GM12878 (cell line): ENCODE measurements around the gene UPP2. TPM values are rescaled to one million over a fixed set of nuclear protein-coding genes. Genes with fewer than 3 reads are reported as not detected.

Source experiments
- ATAC-seq: fragments of 200-7000 bp; cut with Tn5 transposase; 3 replicates; pipeline ENCODE4 v1.9.1; 2020; ENCODE audit warnings: mild to moderate bottlenecking, moderate library complexity
- BruUV-seq: library from RNA; stranded (reverse); fragments of 400-500 nt; replicated peaks from 2 replicates; lab custom pipeline; 2021; lab: Mats Ljungman, UMichigan
- CTCF ChIA-PET: fragments of 300-600 bp; sonication (Branson Sonifier 250); formaldehyde crosslinking; extraction: SDS; loops from one replicate; lab custom pipeline; 2021; ENCODE audit warnings: inconsistent platforms; lab: Yijun Ruan, JAX
- POLR2A ChIA-PET: fragments of 350-600 bp; formaldehyde crosslinking; extraction: SDS; loops from one replicate; lab custom pipeline; 2021; ENCODE audit warnings: inconsistent platforms; lab: Charles Lee
- RAD21 ChIA-PET: fragments of 300-600 bp; sonication (Branson Sonifier 250); formaldehyde crosslinking; loops from one replicate; lab custom pipeline; 2023; ENCODE audit warnings: antibody characterized with exemption; ENCODE audit not compliant: unreplicated experiment; lab: Charles Lee
- SMC1A ChIA-PET: fragments of 300-600 bp; sonication (Branson Sonifier 250); formaldehyde crosslinking; loops from one replicate; lab custom pipeline; 2023; ENCODE audit not compliant: unreplicated experiment, uncharacterized antibody; lab: Charles Lee
- DNase-seq: peaks from one replicate; pipeline ENCODE4 v3.0.0-alpha.2; 2011; ENCODE audit warnings: low read depth, low spot score
- FAIRE-seq: peaks from 3 replicates; lab custom pipeline; 2011; peaks lifted over from hg19 to GRCh38; lab: Jason Lieb, UNC
- H2AFZ ChIP-seq: 2 replicates; pipeline ENCODE4 v1.6.0; 2011; ENCODE audit warnings: low read depth, low read length, control low read depth; ENCODE audit not compliant: control insufficient read depth
- H3K27ac ChIP-seq: 2 replicates; pipeline ENCODE4 v1.5.1; 2011; ENCODE audit warnings: control low read depth; ENCODE audit not compliant: control insufficient read depth, insufficient read depth
- H3K27me3 ChIP-seq, 2 experiments: replicated peaks in 1 of 2; 2 replicates each; pipeline versions ENCODE4 v1.6.0 to v1.6.1; 2011; ENCODE audit warnings: low read length in 1 of 2; ENCODE audit not compliant: control insufficient read depth in 2 of 2, insufficient read depth in 2 of 2
- H3K36me3 ChIP-seq, 2 experiments: 2 replicates each; pipeline ENCODE4 v1.5.1; 2011; ENCODE audit warnings: low read length in 1 of 2; ENCODE audit not compliant: control insufficient read depth in 2 of 2, insufficient read depth in 2 of 2
- H3K4me1 ChIP-seq: 2 replicates; pipeline ENCODE4 v1.6.1; 2011; ENCODE audit warnings: mild to moderate bottlenecking, low read length, moderate library complexity, mixed read lengths; ENCODE audit not compliant: control insufficient read depth, insufficient read depth
- H3K4me2 ChIP-seq: 2 replicates; pipeline ENCODE4 v1.6.0; 2011; ENCODE audit warnings: control low read depth; ENCODE audit not compliant: control insufficient read depth, insufficient read depth
- H3K4me3 ChIP-seq: fragments of 200-600 bp; sonication (generic); 2 replicates; pipeline ENCODE4 v1.5.1; 2016
- H3K79me2 ChIP-seq: 2 replicates; pipeline ENCODE4 v1.6.0; 2011; ENCODE audit warnings: low read length; ENCODE audit not compliant: control insufficient read depth, insufficient read depth
- H3K9ac ChIP-seq: 2 replicates; pipeline ENCODE4 v1.8.0; 2011; ENCODE audit warnings: low read length, control low read depth, mixed read lengths; ENCODE audit not compliant: control insufficient read depth, insufficient read depth
- H3K9me3 ChIP-seq: replicated peaks from 3 replicates; pipeline ENCODE4 v1.5.1; 2011; ENCODE audit warnings: mild to moderate bottlenecking, low read length; ENCODE audit not compliant: control insufficient read depth, insufficient read depth
- H4K20me1 ChIP-seq: 2 replicates; pipeline ENCODE4 v1.6.0; 2011; ENCODE audit not compliant: control insufficient read depth, insufficient read depth
- BCL11A ChIP-seq: IDR thresholded peaks from 2 replicates; pipeline ENCODE4 v1.6.1; 2011; ENCODE audit warnings: low read depth, low read length
- JUND ChIP-seq: IDR thresholded peaks from 2 replicates; pipeline ENCODE4 v1.6.1; 2012; ENCODE audit warnings: low read depth, mild to moderate bottlenecking, low read length, improper control_type of control experiment, moderate library complexity
- NR2C2 ChIP-seq: IDR thresholded peaks from 2 replicates; pipeline ENCODE4 v1.6.1; 2011; ENCODE audit warnings: borderline replicate concordance, low read depth; ENCODE audit not compliant: control insufficient read depth, insufficient read length
- NR2F1 ChIP-seq: fragments of 450-650 bp; conservative IDR thresholded peaks from 2 replicates; pipeline ENCODE4 v1.6.1; 2017; ENCODE audit warnings: mild to moderate bottlenecking
- PAX5 ChIP-seq: IDR thresholded peaks from 2 replicates; pipeline ENCODE4 v1.6.1; 2011; ENCODE audit warnings: low read depth, low read length, borderline replicate concordance
- SRF ChIP-seq, 2 experiments: IDR thresholded peaks; 2 replicates each; pipeline ENCODE4 v1.6.1; 2011; ENCODE audit warnings: low read depth in 2 of 2, low read length in 2 of 2, mild to moderate bottlenecking in 1 of 2, moderate library complexity in 1 of 2
- SUZ12 ChIP-seq: fragments of 200-600 bp; sonication (generic); IDR thresholded peaks from one replicate; pipeline ENCODE4 v1.6.1; 2018; ENCODE audit warnings: antibody characterized with exemption, mild to moderate bottlenecking; ENCODE audit not compliant: unreplicated experiment
- TAF1 ChIP-seq: IDR thresholded peaks from 2 replicates; pipeline ENCODE4 v1.6.1; 2011; ENCODE audit warnings: mild to moderate bottlenecking, low read depth, low read length, borderline replicate concordance
- TCF7 ChIP-seq: IDR thresholded peaks from 2 replicates; pipeline ENCODE4 v1.6.1; 2014; ENCODE audit warnings: antibody characterized with exemption, borderline replicate concordance
- YBX1 ChIP-seq: fragments of 450-650 bp; IDR thresholded peaks from 2 replicates; pipeline ENCODE4 v1.6.1; 2016; ENCODE audit warnings: antibody characterized with exemption
- ZNF384 ChIP-seq: IDR thresholded peaks from 2 replicates; pipeline ENCODE4 v1.6.1; 2012; ENCODE audit warnings: low read depth, mild to moderate bottlenecking, low read length, improper control_type of control experiment, borderline replicate concordance
- WGBS: methylation state at CpG from one replicate; pipeline ENCODE4 v1.1.6; 2016; ENCODE audit warnings: low lambda C conversion rate; ENCODE audit not compliant: insufficient replicate concordance, insufficient coverage; ENCODE audit errors: missing lambda C conversion rate; 5-methylcytosine and 5-hydroxymethylcytosine counted together
- in situ Hi-C: fragments of 300-500 bp; cut with MboI; formaldehyde crosslinking; loops from 9 replicates; pipeline ENCODE4 v1.14.3; 2018; ENCODE audit warnings: mixed read lengths
- intact Hi-C: fragments of 100-400 bp; cut with micrococcal nuclease; formaldehyde crosslinking; loops from one replicate; pipeline ENCODE4 v1.14.2; 2022; ENCODE audit not compliant: unreplicated experiment
- polyA plus RNA-seq, 11 experiments: library from polyadenylated mRNA; depleted of rRNA in 4 of 11; unstranded in 6 of 11; stranded (reverse) in 5 of 11; fragments of >200 nt; fragmentation: Nextera tagmentation in 4 of 11; fragmentation: Illumina TruSeq in 1 of 11; extraction: Ambion mirVana in 4 of 11; extraction: Trizol in 1 of 11; gene quantifications; 1 replicate in 1 of 11; 2 replicates in 10 of 11; pipeline versions ENCODE4 v1.2.1 to v1.2.3, GENCODE V29; 2011 to 2016; ENCODE audit warnings: inconsistent platforms in 2 of 11, missing spikeins in 2 of 11, low read depth in 1 of 11
- total RNA-seq, 4 experiments: library from RNA; depleted of rRNA in 3 of 4; stranded (reverse); fragments of >200 nt in 3 of 4; fragmentation: Illumina TruSeq in 1 of 4; extraction: Trizol in 1 of 4; gene quantifications; 2 replicates each; pipeline versions ENCODE4 v1.2.1 to v1.2.3, GENCODE V29; 2013 to 2021
- TF ChIP-seq, protein P1 (sequence below): fragments of 450-650 bp; IDR thresholded peaks from 2 replicates; pipeline ENCODE4 v1.6.1; 2018; ENCODE audit warnings: mild to moderate bottlenecking, low read depth, moderate library complexity; ENCODE audit not compliant: partially characterized antibody
- TF ChIP-seq, protein P2 (sequence below): IDR thresholded peaks from 2 replicates; pipeline ENCODE4 v1.6.1; 2011; ENCODE audit warnings: low read depth, mild to moderate bottlenecking, low read length, moderate library complexity, borderline replicate concordance; ENCODE audit errors: extremely low read depth
- TF ChIP-seq, protein P3 (sequence below): IDR thresholded peaks from 2 replicates; pipeline ENCODE4 v1.6.1; 2011; ENCODE audit warnings: low read depth, low read length, improper control_type of control experiment, borderline replicate concordance
- TF ChIP-seq, protein P4 (sequence below): fragments of 450-650 bp; IDR thresholded peaks from 2 replicates; pipeline ENCODE4 v1.6.1; 2017; ENCODE audit warnings: mild to moderate bottlenecking
- TF ChIP-seq, protein P5 (sequence below): IDR thresholded peaks from 2 replicates; pipeline ENCODE4 v1.6.1; 2012; ENCODE audit warnings: low read length, inconsistent platforms

Gene UPP2
- total and polyA plus RNA-seq, 10 of the 15 experiments (the other 5 are each of a cell fraction or from before 2014, with no cell fraction given): not detected

DNA sequence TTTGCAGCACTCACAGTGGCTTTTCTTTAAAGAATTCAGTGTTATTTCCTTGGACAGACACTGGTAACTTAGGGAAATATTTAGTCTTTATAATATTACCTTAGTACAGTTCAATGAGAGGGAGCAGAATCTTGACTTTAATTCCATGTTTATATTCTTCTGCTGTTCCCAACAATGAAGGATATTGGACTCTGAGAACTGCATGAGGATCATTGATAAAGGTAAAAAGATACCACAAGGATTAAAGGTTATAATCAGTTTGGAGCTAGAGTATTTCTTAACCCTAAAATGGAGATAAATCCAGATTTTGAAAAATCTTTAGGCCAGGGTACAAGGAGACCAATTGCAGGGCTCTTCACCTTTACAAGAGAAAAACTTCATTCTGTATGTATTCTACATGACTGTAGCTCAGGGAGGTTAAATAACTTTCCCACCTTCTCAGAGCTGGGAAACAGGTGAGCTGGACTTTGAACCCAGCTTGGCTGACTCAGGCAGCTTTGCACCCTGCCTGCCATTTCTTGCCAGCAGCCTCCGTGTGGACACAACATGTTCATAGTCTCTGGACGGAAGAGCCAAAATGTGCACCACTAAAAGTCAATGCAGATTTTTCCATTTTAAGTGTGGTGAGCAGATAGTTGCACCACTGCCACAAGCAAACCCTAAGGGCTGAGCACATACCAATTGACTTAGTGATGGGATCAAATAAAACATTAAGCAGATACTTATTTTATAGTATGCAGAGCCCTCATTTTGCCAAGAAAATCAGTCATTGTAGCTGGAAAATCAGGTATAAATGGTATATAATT lies 26.7 kb downstream of the UPP2 start:
- H3K9ac ChIP-seq: no peak overlapping the region
- H3K36me3 ChIP-seq: no peaks in the 10 kb centered on the region
- FAIRE-seq (no peak), DNase-seq (no peak), ATAC-seq (no peak)
- RAD21 ChIA-PET: no interaction called here
- in situ Hi-C loops: no loop called here
- H3K9me3 ChIP-seq: no peaks in the 10 kb centered on the region
- H3K4me3 ChIP-seq: no peak overlapping the region
- no peak overlapping the region for H3K27ac ChIP-seq
- no peaks in the 10 kb centered on the region for H3K79me2 ChIP-seq
- POLR2A ChIA-PET: no interaction called here
- WGBS: 11% methylated on average over 2 of the region's 2 CpGs
- no peaks in the 10 kb centered on the region for H3K27me3 ChIP-seq
- intact Hi-C loops: no loop called here
- no peaks in the 10 kb centered on the region for H4K20me1 ChIP-seq
- CTCF ChIA-PET: no interaction called here
- SMC1A ChIA-PET: no interaction called here
- no peak overlapping the region for H2AFZ ChIP-seq
- no peaks in the 10 kb centered on the region for H3K4me1 ChIP-seq
- BruUV-seq: no TSS peak
- no peak overlapping the region for H3K4me2 ChIP-seq
- TF ChIP-seq, protein P1, sequence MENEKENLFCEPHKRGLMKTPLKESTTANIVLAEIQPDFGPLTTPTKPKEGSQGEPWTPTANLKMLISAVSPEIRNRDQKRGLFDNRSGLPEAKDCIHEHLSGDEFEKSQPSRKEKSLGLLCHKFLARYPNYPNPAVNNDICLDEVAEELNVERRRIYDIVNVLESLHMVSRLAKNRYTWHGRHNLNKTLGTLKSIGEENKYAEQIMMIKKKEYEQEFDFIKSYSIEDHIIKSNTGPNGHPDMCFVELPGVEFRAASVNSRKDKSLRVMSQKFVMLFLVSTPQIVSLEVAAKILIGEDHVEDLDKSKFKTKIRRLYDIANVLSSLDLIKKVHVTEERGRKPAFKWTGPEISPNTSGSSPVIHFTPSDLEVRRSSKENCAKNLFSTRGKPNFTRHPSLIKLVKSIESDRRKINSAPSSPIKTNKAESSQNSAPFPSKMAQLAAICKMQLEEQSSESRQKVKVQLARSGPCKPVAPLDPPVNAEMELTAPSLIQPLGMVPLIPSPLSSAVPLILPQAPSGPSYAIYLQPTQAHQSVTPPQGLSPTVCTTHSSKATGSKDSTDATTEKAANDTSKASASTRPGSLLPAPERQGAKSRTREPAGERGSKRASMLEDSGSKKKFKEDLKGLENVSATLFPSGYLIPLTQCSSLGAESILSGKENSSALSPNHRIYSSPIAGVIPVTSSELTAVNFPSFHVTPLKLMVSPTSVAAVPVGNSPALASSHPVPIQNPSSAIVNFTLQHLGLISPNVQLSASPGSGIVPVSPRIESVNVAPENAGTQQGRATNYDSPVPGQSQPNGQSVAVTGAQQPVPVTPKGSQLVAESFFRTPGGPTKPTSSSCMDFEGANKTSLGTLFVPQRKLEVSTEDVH: no peak
- TF ChIP-seq JUND: no peak
- TF ChIP-seq NR2C2: no peak
- no peak for TF ChIP-seq SUZ12
- TF ChIP-seq TAF1: no peak
- TF ChIP-seq, protein P2, sequence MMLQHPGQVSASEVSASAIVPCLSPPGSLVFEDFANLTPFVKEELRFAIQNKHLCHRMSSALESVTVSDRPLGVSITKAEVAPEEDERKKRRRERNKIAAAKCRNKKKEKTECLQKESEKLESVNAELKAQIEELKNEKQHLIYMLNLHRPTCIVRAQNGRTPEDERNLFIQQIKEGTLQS: no peak
- TF ChIP-seq, protein P3, sequence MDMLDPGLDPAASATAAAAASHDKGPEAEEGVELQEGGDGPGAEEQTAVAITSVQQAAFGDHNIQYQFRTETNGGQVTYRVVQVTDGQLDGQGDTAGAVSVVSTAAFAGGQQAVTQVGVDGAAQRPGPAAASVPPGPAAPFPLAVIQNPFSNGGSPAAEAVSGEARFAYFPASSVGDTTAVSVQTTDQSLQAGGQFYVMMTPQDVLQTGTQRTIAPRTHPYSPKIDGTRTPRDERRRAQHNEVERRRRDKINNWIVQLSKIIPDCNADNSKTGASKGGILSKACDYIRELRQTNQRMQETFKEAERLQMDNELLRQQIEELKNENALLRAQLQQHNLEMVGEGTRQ: no peak
- no peak for TF ChIP-seq ZNF384
- TF ChIP-seq, protein P4, sequence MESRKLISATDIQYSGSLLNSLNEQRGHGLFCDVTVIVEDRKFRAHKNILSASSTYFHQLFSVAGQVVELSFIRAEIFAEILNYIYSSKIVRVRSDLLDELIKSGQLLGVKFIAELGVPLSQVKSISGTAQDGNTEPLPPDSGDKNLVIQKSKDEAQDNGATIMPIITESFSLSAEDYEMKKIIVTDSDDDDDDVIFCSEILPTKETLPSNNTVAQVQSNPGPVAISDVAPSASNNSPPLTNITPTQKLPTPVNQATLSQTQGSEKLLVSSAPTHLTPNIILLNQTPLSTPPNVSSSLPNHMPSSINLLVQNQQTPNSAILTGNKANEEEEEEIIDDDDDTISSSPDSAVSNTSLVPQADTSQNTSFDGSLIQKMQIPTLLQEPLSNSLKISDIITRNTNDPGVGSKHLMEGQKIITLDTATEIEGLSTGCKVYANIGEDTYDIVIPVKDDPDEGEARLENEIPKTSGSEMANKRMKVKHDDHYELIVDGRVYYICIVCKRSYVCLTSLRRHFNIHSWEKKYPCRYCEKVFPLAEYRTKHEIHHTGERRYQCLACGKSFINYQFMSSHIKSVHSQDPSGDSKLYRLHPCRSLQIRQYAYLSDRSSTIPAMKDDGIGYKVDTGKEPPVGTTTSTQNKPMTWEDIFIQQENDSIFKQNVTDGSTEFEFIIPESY: no peak
- TF ChIP-seq BCL11A: no peak
- TF ChIP-seq YBX1: no peak
- no peak for TF ChIP-seq PAX5
- TF ChIP-seq TCF7: no peak
- no peak for TF ChIP-seq NR2F1
- TF ChIP-seq, protein P5, sequence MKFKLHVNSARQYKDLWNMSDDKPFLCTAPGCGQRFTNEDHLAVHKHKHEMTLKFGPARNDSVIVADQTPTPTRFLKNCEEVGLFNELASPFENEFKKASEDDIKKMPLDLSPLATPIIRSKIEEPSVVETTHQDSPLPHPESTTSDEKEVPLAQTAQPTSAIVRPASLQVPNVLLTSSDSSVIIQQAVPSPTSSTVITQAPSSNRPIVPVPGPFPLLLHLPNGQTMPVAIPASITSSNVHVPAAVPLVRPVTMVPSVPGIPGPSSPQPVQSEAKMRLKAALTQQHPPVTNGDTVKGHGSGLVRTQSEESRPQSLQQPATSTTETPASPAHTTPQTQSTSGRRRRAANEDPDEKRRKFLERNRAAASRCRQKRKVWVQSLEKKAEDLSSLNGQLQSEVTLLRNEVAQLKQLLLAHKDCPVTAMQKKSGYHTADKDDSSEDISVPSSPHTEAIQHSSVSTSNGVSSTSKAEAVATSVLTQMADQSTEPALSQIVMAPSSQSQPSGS: no peak
- TF ChIP-seq SRF (IDR thresholded peaks at IDR 0.05; ENCODE audit: low read depth in 2 of 2, low read length in 2 of 2): no peak
